ENCODE measurements around the gene AJAP1.
"Not testable (repeated sequence)": the region's sequence is repeated elsewhere in the genome, so short reads cannot be mapped to it uniquely, and the experiment has no call there.

AJAP1 gene

GRCh38 chr1:4653796-4654725, at the start of gene AJAP1:
TSS of gene AJAP1 (plus strand) at chr1:4654609. CDS start at chr1:4655426, 817 bp downstream.
- DNase-seq (ENCODE audit: low read depth, low spot score): no peak

DNA sequence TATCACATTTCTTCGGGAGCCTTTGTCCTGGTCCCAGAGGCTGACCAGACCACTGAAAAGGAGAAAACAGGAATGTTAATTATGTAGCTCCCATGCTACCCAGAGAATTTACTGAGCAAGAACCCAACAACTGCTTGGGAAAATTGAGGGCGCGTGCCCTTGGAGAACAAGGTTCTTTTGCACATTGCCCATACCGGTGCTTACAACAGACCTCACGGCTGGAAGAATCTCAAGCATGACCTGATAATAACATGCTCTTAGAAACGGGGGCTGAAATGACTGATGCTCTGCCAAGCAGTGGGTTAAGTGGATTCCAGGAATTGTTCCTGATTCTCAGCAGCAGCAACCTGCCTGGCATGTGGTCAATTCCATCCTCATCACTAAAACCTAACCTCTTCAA, 49.3 kb upstream of the AJAP1 start:
- DNase-seq (ENCODE audit: low read depth, low spot score): no peak

DNA sequence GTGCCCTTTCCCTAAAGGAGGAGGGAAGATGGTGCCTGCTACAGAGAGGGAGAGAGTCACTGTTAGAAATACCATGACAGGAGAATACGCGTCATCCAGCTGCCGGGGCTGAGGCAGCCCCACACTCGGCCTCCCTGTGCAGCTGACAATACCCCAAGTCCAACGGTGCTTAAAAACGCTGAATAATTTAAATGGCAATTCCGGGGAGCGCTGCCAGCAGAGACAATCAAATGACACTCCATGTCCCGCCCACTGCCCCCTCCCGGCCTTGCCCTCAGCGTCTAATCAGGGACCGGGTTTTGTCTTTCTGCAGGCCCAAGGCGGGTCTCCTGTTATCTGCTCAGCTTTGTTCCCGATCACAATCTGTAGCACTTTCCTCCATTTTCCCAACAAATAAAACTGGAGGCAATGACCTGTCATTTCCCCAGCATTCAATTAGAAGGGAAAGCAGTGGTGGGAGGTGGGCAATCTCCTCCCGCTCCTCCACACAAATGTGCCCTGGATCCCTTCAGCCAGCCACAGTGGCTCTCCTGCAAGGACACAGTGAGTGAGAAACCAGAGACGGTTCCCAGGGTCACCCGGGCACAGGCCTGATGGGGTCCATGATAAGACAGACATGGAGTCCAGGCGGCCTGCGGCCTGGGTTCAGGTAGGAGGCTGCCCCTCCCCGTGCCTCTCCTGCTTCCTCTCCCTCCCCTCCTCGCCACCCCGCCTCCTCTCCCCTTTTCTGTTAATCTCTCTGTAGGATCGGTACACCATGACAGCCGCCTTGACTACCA, 42.7 kb upstream of the AJAP1 start:
- DNase-seq (ENCODE audit: low read depth, low spot score): no peak

- DNase-seq (ENCODE audit: low read depth, low spot score): no peak
These were observed 41.4 kb upstream of the AJAP1 start for GRCh38 chr1:4612991-4613390.

DNA sequence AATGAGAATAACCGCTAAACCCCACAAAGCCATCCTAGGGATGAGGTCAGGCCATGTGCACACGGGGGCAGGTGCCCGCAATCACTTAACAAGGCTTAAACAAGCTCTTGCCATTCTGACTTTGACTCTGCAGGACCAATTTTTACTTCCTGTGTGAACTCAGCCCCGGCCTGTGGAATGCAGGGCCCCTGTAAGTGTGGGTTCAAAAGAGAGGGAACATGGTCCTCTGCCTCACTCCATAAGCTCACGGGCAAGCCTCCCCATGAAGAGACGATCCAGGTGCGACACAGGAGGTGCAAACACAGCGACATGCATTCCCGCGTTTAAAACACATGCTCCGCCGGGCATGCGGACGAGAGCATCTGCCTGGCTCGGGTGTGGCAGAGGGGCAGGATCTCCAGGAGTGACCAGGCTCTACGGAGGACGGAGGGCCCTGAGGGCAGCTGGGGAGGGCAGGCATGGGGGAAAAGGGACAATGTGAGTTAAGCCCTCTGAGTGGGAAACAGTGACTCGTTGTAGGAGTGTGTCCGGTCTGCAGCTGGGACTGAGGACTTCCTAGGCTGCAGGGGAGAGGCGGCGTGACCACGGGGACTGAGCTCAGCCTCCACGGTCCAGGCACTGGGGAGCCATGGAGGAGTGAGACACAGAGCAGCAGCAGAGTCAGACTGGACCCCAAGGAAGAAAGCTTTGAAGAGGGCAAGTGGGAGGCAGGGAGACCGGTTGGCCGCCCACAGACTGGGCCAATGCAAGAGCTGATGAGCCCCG, 40.6 kb upstream of the AJAP1 start:
- DNase-seq (ENCODE audit: low read depth, low spot score): no peak

- DNase-seq (ENCODE audit: low read depth, low spot score): no peak
These were observed 39.9 kb upstream of the AJAP1 start for GRCh38 chr1:4614371-4615137.

GRCh38 chr1:4615138-4615470, 39.3 kb upstream of the AJAP1 start:
- DNase-seq (ENCODE audit: low read depth, low spot score): no peak

GRCh38 chr1:4615501-4615900, 38.9 kb upstream of the AJAP1 start:
- no peak for DNase-seq (ENCODE audit: low read depth, low spot score)

DNA sequence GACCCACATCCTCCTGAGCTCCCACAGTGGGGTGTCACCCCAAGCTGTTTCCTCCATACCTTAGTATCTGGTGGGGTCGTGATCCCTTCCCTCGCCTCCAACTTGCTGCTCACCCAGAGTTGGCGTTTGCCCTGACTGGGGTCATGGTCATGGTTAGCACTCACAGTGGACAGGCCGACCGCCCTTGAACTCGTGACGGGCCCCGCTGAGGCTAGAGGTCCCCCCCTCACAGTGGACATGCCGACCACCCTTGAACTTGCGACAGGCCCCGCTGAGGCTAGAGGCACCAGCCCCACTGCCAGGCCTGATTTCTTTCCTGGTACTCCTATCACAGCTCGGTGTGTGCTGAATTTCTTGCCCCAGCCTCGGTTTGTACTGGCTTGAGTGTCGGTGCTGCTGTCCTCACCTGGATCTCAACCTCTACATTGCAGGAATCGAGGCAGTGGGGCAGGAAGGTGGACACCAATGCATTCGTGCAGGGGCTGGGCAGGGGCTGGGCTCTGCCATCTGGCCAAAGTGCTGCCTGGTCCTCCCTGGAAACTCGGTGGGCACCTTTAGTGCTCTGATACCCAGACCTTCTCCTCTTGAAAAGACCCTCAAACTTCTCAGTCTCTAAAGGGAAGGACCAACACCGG, 37.5 kb upstream of the AJAP1 start:
- DNase-seq (ENCODE audit: low read depth, low spot score): no peak

DNA sequence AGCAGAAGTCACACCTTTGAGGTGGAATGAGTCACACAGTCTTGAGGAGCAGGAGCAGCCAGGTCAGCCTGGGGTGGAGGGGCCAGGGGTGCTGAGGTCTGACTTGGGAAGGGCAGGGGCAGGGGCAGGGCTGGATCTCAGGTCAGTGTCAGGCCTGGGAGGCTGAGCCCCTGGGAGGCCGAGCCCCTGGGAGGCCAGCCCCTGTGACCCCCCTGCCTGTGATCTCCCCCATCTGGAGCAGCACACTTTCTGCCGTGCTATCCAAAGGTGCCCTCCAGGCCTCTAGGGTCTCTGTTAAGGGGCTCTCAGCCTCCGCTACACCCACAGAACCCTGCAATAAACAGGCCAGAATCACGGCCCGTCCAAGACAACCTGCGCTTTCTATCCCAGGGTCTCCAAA, 36.9 kb upstream of the AJAP1 start:
- no peak for DNase-seq (ENCODE audit: low read depth, low spot score)

- DNase-seq (ENCODE audit: low read depth, low spot score): not testable (repeated sequence)
These were observed 35.6 kb upstream of the AJAP1 start for GRCh38 chr1:4618827-4619226.

- no peak for DNase-seq (ENCODE audit: low read depth, low spot score)
These were observed 32.8 kb upstream of the AJAP1 start for GRCh38 chr1:4621646-4622045.

DNA sequence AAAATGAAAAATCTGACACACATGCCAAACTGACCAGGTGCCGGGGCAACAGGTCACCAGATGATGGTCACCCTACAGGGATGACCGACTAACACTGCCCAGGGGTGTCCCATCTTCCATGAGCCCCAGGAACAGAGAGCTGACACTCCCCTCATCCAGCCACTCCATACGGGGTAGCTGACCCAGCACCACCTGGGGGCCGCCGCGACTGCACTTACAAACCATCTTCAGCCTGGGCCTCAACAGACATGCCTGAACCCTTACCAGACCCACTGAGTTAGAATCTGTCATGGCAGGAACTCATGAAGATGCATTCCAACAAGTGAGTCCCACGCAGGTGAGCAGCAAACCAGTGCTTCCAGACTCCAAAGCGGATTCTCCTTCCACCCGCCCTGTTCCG, 31.6 kb upstream of the AJAP1 start:
- DNase-seq (ENCODE audit: low read depth, low spot score): no peak

GRCh38 chr1:4624141-4624715, 30.2 kb upstream of the AJAP1 start:
- no peak for DNase-seq (ENCODE audit: low read depth, low spot score)

- no peak for DNase-seq (ENCODE audit: low read depth, low spot score)
These were observed 29.6 kb upstream of the AJAP1 start for GRCh38 chr1:4624801-4625200.

DNA sequence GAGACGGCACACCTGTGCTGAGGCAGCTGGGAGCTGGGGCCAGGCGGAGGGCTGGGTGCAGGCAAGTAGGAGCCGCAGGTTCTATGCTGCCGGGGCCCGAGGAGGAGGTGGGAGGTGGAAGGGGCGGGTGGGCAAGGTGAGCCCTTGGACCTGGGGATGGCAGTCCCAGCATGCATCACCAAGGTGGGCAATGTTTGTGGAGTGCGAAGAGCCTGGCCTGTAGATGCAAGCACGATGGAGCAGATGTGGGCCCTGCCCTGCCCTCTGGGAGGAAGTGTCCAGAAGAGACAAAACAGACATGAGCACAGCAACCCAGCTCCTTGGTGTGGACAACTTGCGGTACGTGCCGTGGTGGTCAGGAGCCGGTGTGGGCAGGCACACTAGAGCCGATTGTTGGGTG, 28.3 kb upstream of the AJAP1 start:
- DNase-seq (ENCODE audit: low read depth, low spot score): no peak

DNA sequence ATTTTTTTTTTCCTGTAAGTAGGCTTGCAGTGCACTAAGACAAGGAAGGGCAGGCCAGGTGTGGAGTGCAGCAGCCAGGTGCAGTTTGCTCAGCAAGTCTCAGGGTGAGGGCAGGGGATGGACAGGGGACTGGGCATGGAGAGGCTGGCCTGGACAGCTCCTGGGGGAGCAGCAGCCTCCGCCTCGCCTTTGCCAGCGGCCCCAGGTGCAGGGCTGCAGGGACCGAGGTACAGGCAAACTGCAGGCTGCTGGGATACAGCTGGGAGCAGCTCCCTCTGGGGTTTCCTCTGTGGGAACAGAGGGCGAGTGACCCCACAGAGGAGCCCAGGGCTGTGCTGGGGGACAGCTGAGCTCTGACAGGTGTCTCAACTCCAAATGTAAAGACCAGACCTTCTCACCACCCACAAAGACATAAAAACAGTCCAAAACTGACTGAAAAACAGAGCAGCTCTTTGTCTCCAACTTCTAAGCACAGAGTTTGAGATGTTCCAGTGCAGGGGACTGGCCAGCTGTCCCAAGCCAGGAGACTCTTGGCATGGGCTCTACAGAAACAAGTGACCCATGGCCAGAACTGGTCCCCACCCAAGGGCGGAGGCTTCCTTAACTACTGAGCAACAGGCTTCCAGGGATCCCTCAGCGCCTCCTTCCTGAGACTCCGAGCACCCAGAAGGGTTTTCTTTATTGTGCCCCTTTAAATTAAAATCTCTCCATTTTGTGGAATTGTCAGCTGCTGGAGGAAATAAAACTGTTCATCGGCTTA, 27.7 kb upstream of the AJAP1 start:
- DNase-seq (ENCODE audit: low read depth, low spot score): no peak

DNA sequence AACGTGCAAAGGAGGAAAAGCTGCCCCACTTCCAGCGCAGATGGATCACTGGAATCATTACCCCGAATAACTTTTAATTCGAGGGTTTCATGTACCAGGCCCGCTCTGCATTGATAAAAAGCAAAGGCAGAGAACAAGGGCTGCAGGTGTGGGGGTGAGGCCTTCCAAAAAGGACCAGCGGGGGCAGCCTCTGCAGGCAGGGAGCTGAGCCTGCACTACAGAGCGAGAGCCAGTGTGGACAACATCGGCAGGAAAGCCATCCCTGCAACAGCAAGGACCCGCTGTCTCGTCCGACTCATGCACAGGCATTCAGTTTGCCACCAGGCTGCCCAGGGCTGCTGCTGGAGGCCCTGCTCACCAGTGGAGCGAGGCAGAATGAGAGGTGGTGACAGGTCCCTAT, 27.1 kb upstream of the AJAP1 start:
- DNase-seq (ENCODE audit: low read depth, low spot score): no peak

- DNase-seq (ENCODE audit: low read depth, low spot score): no peak
These were observed 25.4 kb upstream of the AJAP1 start for GRCh38 chr1:4628992-4629391.

GRCh38 chr1:4630561-4630960, 23.8 kb upstream of the AJAP1 start:
- DNase-seq (ENCODE audit: low read depth, low spot score): no peak

All from activated naive CD8-positive, alpha-beta T cell treated with anti-CD3 and anti-CD28 coated beads, Interleukin-2, amount 50 U/mL, for 16 hours (primary cell).